ENCODE measurements around the gene RIN2. TPM values are rescaled to one million over a fixed set of nuclear protein-coding genes. Genes with fewer than 3 reads are reported as not detected.

The RIN2 gene
- total RNA-seq, 1 donor, result 61.1 TPM

- TF ChIP-seq CTCF (IDR thresholded peaks at IDR 0.05; ENCODE audit: insufficient read depth, low read length), result no peak
- no peak overlapping the region for H3K4me3 ChIP-seq (ENCODE audit: low read depth, low read length)
- no peak for DNase-seq (ENCODE audit: low read depth)
Observed at GRCh38 chr20:19723813-19724430, 34.1 kb upstream of the RIN2 start.

DNA sequence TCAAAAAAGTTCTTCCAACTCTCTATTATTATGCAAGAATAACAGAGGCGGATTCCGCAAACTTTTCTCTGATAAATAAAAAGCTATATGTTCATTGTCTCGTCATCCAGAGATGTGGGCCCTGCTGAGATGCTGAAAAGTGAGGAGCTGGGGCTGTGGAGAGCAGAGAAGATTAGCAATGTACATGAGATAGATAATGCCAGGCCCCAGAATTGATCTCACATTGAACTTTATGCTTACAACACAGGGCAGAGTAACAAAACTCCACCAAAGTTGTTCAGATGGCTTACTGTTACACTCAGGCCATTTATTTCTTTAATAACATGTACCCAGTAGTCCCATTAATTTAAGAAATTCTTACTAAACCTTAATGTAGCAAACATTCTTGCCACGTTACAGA is 32.7 kb upstream of the RIN2 start:
- no peak overlapping the region for H3K4me3 ChIP-seq (ENCODE audit: low read depth, low read length)
- no peak for DNase-seq (ENCODE audit: low read depth)
- TF ChIP-seq CTCF (IDR thresholded peaks at IDR 0.05; ENCODE audit: insufficient read depth, low read length), result no peak

GRCh38 chr20:19725814-19726525 is 32.1 kb upstream of the RIN2 start:
- no peak overlapping the region for H3K4me3 ChIP-seq (ENCODE audit: low read depth, low read length)
- no peak for TF ChIP-seq CTCF (IDR thresholded peaks at IDR 0.05; ENCODE audit: insufficient read depth, low read length)
- DNase-seq (ENCODE audit: low read depth), result peak; percentile 66

GRCh38 chr20:19727251-19727847 is 30.7 kb upstream of the RIN2 start:
- no peak overlapping the region for H3K4me3 ChIP-seq (ENCODE audit: low read depth, low read length)
- DNase-seq (ENCODE audit: low read depth), result no peak
- TF ChIP-seq CTCF (IDR thresholded peaks at IDR 0.05; ENCODE audit: insufficient read depth, low read length), result no peak

- no peak for DNase-seq (ENCODE audit: low read depth)
- no peak overlapping the region for H3K4me3 ChIP-seq (ENCODE audit: low read depth, low read length)
- TF ChIP-seq CTCF (IDR thresholded peaks at IDR 0.05; ENCODE audit: insufficient read depth, low read length), result no peak
Observed at GRCh38 chr20:19729672-19730071, 28.4 kb upstream of the RIN2 start.

GRCh38 chr20:19730706-19731105 is 27.4 kb upstream of the RIN2 start:
- DNase-seq (ENCODE audit: low read depth), result no peak
- no peak overlapping the region for H3K4me3 ChIP-seq (ENCODE audit: low read depth, low read length)
- no peak for TF ChIP-seq CTCF (IDR thresholded peaks at IDR 0.05; ENCODE audit: insufficient read depth, low read length)

Data from fibroblast of the aortic adventitia (primary cell).